Measurements from ENCODE around the gene PRKG2.

The PRKG2 gene

GRCh38 chr4:81096566-81096965 is 118.5 kb downstream of the PRKG2 start:
- DNase-seq (ENCODE audit: low read depth, low spot score): no peak

- no peak for DNase-seq (ENCODE audit: low read depth, low spot score)
These were observed 119.6 kb downstream of the PRKG2 start for GRCh38 chr4:81095389-81095788.

DNA sequence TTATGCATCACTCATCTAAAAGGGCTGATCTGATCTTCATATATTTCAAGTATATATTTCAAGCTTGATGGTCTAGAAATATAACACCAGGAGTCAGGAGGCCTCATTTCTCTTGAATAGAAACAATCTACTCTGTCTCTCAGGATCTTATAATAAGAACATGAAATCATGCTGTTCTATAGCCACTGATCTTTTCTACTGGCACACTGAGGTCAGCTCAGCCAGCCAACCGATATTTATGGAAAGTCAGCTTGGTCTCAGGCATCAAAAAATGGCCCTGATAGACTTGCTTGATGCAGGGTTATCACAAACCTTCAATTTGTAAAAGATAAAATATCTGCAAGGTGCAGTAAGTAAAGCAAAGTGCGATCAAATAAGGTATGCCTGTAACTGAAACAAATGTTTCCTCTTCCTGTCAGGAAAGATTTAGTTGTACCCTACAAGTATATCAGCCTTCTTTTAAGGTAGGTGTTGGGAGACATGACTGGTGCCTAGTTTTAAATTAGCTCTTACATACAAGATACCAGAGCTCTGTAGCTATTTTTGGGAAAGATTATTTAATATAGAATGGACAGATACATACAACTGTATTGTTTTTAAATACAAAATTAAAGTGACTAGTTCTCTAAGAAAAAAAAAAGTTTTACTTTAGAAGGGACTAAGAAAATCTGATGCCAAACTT is 121.2 kb downstream of the PRKG2 start:
- DNase-seq (ENCODE audit: low read depth, low spot score): no peak

GRCh38 chr4:81085979-81086378 is 129.0 kb downstream of the PRKG2 start:
- no peak for DNase-seq (ENCODE audit: low read depth, low spot score)

DNA sequence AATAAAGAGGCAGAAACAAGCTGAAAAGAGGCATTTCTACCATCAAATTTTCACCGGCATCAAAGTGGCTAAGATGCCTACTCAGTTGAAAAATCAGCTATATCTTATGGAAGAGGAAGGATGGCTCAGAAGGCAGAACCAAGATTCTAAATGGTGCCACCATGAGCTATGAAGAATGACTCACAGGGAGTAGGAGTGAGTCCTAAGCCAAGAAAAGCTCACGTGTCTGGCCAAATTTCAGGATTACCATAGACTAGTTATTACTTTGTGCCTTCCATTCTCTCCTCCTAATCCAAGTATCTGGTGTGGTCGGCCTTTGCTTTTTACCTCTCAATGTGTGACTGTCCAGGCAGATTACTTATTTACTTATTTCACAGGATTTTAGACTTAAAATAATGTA is 129.7 kb downstream of the PRKG2 start:
- DNase-seq (ENCODE audit: low read depth, low spot score): no peak

- no peak for DNase-seq (ENCODE audit: low read depth, low spot score)
These were observed 130.4 kb downstream of the PRKG2 start for GRCh38 chr4:81084634-81085033.

GRCh38 chr4:81084029-81084428 is 131.0 kb downstream of the PRKG2 start:
- no peak for DNase-seq (ENCODE audit: low read depth, low spot score)

- no peak for DNase-seq (ENCODE audit: low read depth, low spot score)
These were observed 133.9 kb downstream of the PRKG2 start for GRCh38 chr4:81081156-81081555.

DNA sequence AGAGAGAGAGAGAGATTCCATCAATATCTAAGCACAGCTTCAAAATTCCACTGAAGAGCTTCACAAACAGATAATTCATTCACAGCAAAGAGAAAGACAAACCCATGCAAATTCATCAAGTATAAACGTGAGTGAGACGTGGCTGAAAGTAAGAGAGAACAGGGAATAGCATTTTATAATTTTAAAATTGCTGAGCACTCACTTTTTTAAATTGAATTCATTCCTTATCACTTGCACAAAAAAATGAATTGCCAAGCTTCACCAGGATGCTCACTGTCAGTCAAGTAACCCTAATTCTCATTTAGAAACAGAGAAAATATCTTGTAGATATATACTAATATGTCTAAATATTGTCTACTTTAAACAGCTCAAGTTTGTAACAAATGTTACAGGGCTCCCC is 144.0 kb downstream of the PRKG2 start:
- no peak for DNase-seq (ENCODE audit: low read depth, low spot score)

GRCh38 chr4:81069706-81070331 is 145.2 kb downstream of the PRKG2 start:
- peak; percentile 30 for DNase-seq (ENCODE audit: low read depth, low spot score)

GRCh38 chr4:81065446-81065845 is 149.6 kb downstream of the PRKG2 start:
- no peak for DNase-seq (ENCODE audit: low read depth, low spot score)

DNA sequence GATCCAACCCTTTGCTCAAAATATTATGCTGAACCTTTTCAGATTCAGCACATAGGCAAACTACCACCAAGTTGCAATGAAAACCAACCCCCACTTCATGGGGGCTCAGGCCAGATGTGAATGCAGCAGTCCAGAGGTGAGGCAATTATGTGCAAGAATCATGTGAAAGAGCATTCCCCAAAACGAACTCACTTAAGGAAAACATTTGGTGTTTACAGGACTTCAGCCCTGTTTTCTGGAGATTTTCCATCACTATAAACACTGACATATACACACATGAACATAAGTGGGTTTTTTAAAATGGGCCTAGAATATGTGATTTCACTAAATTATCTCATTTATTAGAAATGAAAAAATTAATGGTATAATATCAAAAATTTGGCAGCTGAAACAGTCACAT is 153.0 kb downstream of the PRKG2 start:
- no peak for DNase-seq (ENCODE audit: low read depth, low spot score)

GRCh38 chr4:81061344-81061730 is 153.7 kb downstream of the PRKG2 start:
- DNase-seq (ENCODE audit: low read depth, low spot score): no peak

GRCh38 chr4:81060587-81061343 is 154.3 kb downstream of the PRKG2 start:
- DNase-seq (ENCODE audit: low read depth, low spot score): no peak

DNA sequence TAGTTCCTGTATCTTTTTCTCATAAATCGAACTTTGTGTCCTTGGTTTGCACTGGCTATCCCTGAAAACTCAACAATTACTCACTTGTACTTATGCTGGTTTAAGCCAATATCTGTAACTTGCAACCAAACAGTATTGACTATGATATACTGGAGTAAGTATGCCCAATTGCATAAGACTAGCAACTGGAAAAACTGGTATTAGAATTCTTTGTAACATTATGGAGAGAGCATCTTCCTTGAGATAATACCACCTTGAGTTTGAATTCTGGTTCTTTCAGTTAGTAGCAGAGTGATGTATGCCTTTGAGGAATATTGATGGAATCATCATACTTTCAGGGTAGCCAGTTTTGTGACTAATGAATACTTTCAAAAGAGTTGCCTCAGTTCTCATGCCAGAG is 156.4 kb downstream of the PRKG2 start:
- DNase-seq (ENCODE audit: low read depth, low spot score): no peak

GRCh38 chr4:81052119-81053068 is 162.6 kb downstream of the PRKG2 start:
- DNase-seq (ENCODE audit: low read depth, low spot score): peak; percentile 6

DNA sequence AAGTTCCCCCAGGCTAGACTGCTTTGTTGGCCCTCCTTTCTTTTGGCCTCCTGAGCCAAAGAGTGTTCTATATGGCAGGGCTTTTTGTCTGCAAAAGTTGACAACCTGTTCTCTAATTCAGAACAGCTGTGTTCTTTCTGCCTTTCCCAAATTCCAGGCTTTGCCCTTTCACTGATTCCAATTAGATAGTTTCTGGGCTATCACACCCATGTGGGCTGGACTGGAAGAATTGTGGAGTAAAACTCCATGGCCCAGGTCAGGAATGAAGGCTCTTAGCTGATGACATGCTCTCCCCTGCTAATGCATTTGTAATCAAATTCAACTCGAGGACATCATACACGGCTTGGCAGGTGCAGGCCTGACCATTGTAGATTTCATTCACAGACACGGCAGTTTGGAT is 165.1 kb downstream of the PRKG2 start:
- no peak for DNase-seq (ENCODE audit: low read depth, low spot score)

- no peak for DNase-seq (ENCODE audit: low read depth, low spot score)
These were observed 165.7 kb downstream of the PRKG2 start for GRCh38 chr4:81049330-81049729.

GRCh38 chr4:81042578-81043365 is 172.2 kb downstream of the PRKG2 start:
- DNase-seq (ENCODE audit: low read depth, low spot score): no peak

DNA sequence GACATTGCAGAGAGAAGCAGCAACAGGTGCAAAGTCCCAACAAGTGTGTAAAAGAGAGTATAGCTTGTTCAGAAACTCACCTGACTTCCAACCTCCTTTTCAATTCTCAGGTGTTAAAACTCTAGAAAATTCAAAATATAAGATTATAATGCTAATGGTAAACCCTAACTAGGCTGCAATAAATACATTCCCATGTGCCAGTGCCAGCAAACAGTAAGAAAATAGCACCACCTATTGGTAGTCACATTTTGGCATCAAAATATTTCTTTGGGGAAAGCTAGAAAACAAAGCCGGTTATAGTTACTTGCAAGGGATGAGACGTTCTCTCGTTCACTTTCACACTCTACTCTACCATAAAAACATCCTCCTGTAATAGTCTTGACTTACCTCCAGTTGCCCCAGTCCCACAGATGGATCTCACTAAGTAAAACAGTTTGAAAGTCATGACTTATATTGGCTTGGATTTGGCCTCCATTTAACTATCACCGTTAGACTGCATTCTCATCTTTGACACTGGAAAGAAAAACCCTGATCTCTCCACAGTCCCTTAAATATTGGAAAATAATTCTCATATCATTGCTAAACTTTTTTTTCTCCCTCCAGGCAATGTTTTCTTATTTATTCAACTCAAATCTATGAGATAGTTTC is 174.9 kb downstream of the PRKG2 start:
- no peak for DNase-seq (ENCODE audit: low read depth, low spot score)
